Measurements from ENCODE around the gene PSMA2.
"Not testable (repeated sequence)": the region's sequence is repeated elsewhere in the genome, so short reads cannot be mapped to it uniquely, and the experiment has no call there.

PSMA2 gene

GRCh38 chr7:42893346-42894240 lies 38.4 kb downstream of the PSMA2 start:
- DNase-seq = no peak

GRCh38 chr7:42886893-42887505 lies 45.0 kb downstream of the PSMA2 start:
- DNase-seq = no peak

- DNase-seq = no peak
These were observed 45.8 kb downstream of the PSMA2 start for GRCh38 chr7:42886129-42886528.

GRCh38 chr7:42885183-42885582 lies 46.8 kb downstream of the PSMA2 start:
- DNase-seq = not testable (repeated sequence)

GRCh38 chr7:42883950-42884349 lies 48.0 kb downstream of the PSMA2 start:
- no peak for DNase-seq

- DNase-seq = no peak
These were observed 51.6 kb downstream of the PSMA2 start for GRCh38 chr7:42880392-42880791.

- no peak for DNase-seq
These were observed 53.7 kb downstream of the PSMA2 start for GRCh38 chr7:42878303-42878702.

- DNase-seq = no peak
These were observed 54.1 kb downstream of the PSMA2 start for GRCh38 chr7:42877862-42878261.

- peak; percentile 11 for DNase-seq
These were observed 55.5 kb downstream of the PSMA2 start for GRCh38 chr7:42876182-42877068.

GRCh38 chr7:42869131-42870020 lies 62.6 kb downstream of the PSMA2 start:
- DNase-seq = no peak

- no peak for DNase-seq
These were observed 63.5 kb downstream of the PSMA2 start for GRCh38 chr7:42868480-42868879.
